Trophoblast cell (in vitro differentiated cells and primary cell): ENCODE measurements around the gene SRRM5.
A peak's percentile ranks its signal among the peaks of the same experiment; 100 is the strongest.

Source experiments
- DNase-seq, 2 donors: peaks; one replicate each; pipeline ENCODE4 v3.0.0-alpha.2; 2016
- H2AFZ ChIP-seq: 2 replicates; pipeline ENCODE4 v1.6.1; 2013; ENCODE audit warnings: low read length, moderate library complexity, mild to moderate bottlenecking; ENCODE audit not compliant: insufficient read depth, poor library complexity
- H2AK5ac ChIP-seq: 2 replicates; pipeline ENCODE4 v1.6.1; 2013; ENCODE audit warnings: mild to moderate bottlenecking, low read length
- H2BK120ac ChIP-seq: 2 replicates; pipeline ENCODE4 v1.6.1; 2013; ENCODE audit warnings: low read length, mild to moderate bottlenecking, moderate library complexity; ENCODE audit not compliant: insufficient read depth, poor library complexity
- H2BK12ac ChIP-seq: 2 replicates; pipeline ENCODE4 v1.6.1; 2013; ENCODE audit warnings: mild to moderate bottlenecking, low read length, moderate library complexity
- H2BK5ac ChIP-seq: 2 replicates; pipeline ENCODE4 v1.6.1; 2013; ENCODE audit warnings: low read length, low read depth, moderate library complexity, mild to moderate bottlenecking; ENCODE audit not compliant: poor library complexity
- H3K14ac ChIP-seq: 2 replicates; pipeline ENCODE4 v1.6.1; 2013; ENCODE audit warnings: mild to moderate bottlenecking, low read length
- H3K18ac ChIP-seq: 2 replicates; pipeline ENCODE4 v1.6.1; 2013; ENCODE audit warnings: mild to moderate bottlenecking, low read length
- H3K23ac ChIP-seq: 2 replicates; pipeline ENCODE4 v1.6.1; 2013; ENCODE audit warnings: low read length
- H3K27ac ChIP-seq: 2 replicates; pipeline ENCODE4 v1.5.1; 2013; ENCODE audit warnings: low read depth, mild to moderate bottlenecking, inconsistent platforms, low read length, moderate library complexity
- H3K27me3 ChIP-seq: 2 replicates; pipeline ENCODE4 v1.6.1; 2013; ENCODE audit warnings: inconsistent platforms, mild to moderate bottlenecking, low read length, moderate library complexity; ENCODE audit not compliant: insufficient read depth
- H3K36me3 ChIP-seq, 2 experiments: 1 replicate in 1 of 2; 2 replicates in 1 of 2; pipeline ENCODE4 v1.6.1; 2013; ENCODE audit warnings: low read length in 2 of 2, mild to moderate bottlenecking in 2 of 2, moderate library complexity in 1 of 2; ENCODE audit not compliant: insufficient read depth in 2 of 2, control insufficient read depth in 1 of 2
- H3K4ac ChIP-seq: 2 replicates; pipeline ENCODE4 v1.6.1; 2013; ENCODE audit warnings: low read depth, mild to moderate bottlenecking, low read length, moderate library complexity
- H3K4me1 ChIP-seq, 2 experiments: 1 replicate in 1 of 2; 2 replicates in 1 of 2; pipeline ENCODE4 v1.6.1; 2013; ENCODE audit warnings: low read length in 2 of 2, mild to moderate bottlenecking in 2 of 2, moderate library complexity in 1 of 2; ENCODE audit not compliant: insufficient read depth in 2 of 2, control insufficient read depth in 1 of 2
- H3K4me2 ChIP-seq: 2 replicates; pipeline ENCODE4 v1.6.1; 2013; ENCODE audit warnings: inconsistent platforms, mild to moderate bottlenecking, low read length, moderate library complexity
- H3K4me3 ChIP-seq: 2 replicates; pipeline ENCODE4 v1.5.1; 2013; ENCODE audit warnings: mild to moderate bottlenecking, low read depth, low read length, inconsistent platforms
- H3K79me1 ChIP-seq: one replicate; pipeline ENCODE4 v1.6.1; 2013; ENCODE audit warnings: low read length
- H3K79me2 ChIP-seq: 2 replicates; pipeline ENCODE4 v1.6.1; 2013; ENCODE audit warnings: low read length, mild to moderate bottlenecking; ENCODE audit not compliant: control insufficient read depth, insufficient read depth, poor library complexity
- H3K9ac ChIP-seq: 2 replicates; pipeline ENCODE4 v1.6.1; 2013; ENCODE audit warnings: mild to moderate bottlenecking, low read length
- H3K9me3 ChIP-seq: 2 replicates; pipeline ENCODE4 v1.6.1; 2013; ENCODE audit warnings: low read depth, mild to moderate bottlenecking, control low read depth, inconsistent platforms, low read length; ENCODE audit not compliant: insufficient read depth
- H4K12ac ChIP-seq: 2 replicates; pipeline ENCODE4 v1.6.1; 2013; ENCODE audit warnings: low read depth, mild to moderate bottlenecking, low read length, moderate library complexity
- H4K8ac ChIP-seq: 2 replicates; pipeline ENCODE4 v1.6.1; 2013; ENCODE audit warnings: low read depth, mild to moderate bottlenecking, low read length, moderate library complexity
- H4K91ac ChIP-seq: one replicate; pipeline ENCODE4 v1.6.1; 2013; ENCODE audit warnings: low read depth, mild to moderate bottlenecking, low read length, moderate library complexity
- WGBS: extraction: QIAGEN DNeasy Blood & Tissue Kit; methylation state at CpG from one replicate; pipeline ENCODE4 v1.1.7; 2013; ENCODE audit warnings: missing lambda C conversion rate; ENCODE audit not compliant: insufficient read length, insufficient coverage; ENCODE audit errors: extremely low coverage; 5-methylcytosine and 5-hydroxymethylcytosine counted together

The SRRM5 gene

GRCh38 chr19:43631491-43631890, 19.6 kb downstream of the SRRM5 start:
- Histone ChIP-seq H2BK12ac (no peak overlapping the region), H3K14ac (no peak overlapping the region), H3K79me2 (no peaks in the 10 kb centered on the region), H3K27ac (no peak overlapping the region), H3K36me3 (no peaks in the 10 kb centered on the region), H2BK5ac (no peak overlapping the region), H3K9ac (no peak overlapping the region), H3K27me3 (no peaks in the 10 kb centered on the region), H4K12ac (no peak overlapping the region), H3K23ac (no peak overlapping the region), H2BK120ac (no peak overlapping the region), H3K4ac (no peak overlapping the region), H3K9me3 (no peaks in the 10 kb centered on the region), H2AK5ac (no peak overlapping the region), H3K79me1 (peaks cover 6% of the 10 kb centered on the region), H3K4me3 (no peak overlapping the region), H2AFZ (no peak overlapping the region), H3K4me2 (no peak overlapping the region), H3K4me1 (peaks cover 13 to 15% of the 10 kb centered on the region in 2 experiments), H3K18ac (no peak overlapping the region), H4K91ac (no peak overlapping the region), H4K8ac (no peak overlapping the region)
- no CpG with 5 or more reads among the region's 5 CpGs for WGBS
- no peak for DNase-seq

- H2AFZ ChIP-seq = no peak overlapping the region
- H3K4me1 ChIP-seq = peaks cover 13 to 15% of the 10 kb centered on the region in 2 experiments
- no peak overlapping the region for H4K12ac ChIP-seq
- H2AK5ac ChIP-seq = no peak overlapping the region
- no peak overlapping the region for H3K27ac ChIP-seq
- no peak overlapping the region for H3K4ac ChIP-seq
- DNase-seq = no peak
- H2BK12ac ChIP-seq = no peak overlapping the region
- no peaks in the 10 kb centered on the region for H3K79me2 ChIP-seq
- no peak overlapping the region for H4K8ac ChIP-seq
- no peaks in the 10 kb centered on the region for H3K36me3 ChIP-seq
- no CpG with 5 or more reads among the region's 4 CpGs for WGBS
- no peak overlapping the region for H3K4me3 ChIP-seq
- no peak overlapping the region for H2BK5ac ChIP-seq
- no peak overlapping the region for H4K91ac ChIP-seq
- no peaks in the 10 kb centered on the region for H3K9me3 ChIP-seq
- H3K27me3 ChIP-seq = peaks cover 3% of the 10 kb centered on the region
- H3K9ac ChIP-seq = no peak overlapping the region
- no peak overlapping the region for H3K18ac ChIP-seq
- no peak overlapping the region for H3K14ac ChIP-seq
- no peak overlapping the region for H3K4me2 ChIP-seq
- H2BK120ac ChIP-seq = no peak overlapping the region
- H3K23ac ChIP-seq = no peak overlapping the region
- H3K79me1 ChIP-seq = peaks cover 6% of the 10 kb centered on the region
These were observed 21.6 kb downstream of the SRRM5 start for GRCh38 chr19:43633520-43633919.

GRCh38 chr19:43634068-43634467, 22.2 kb downstream of the SRRM5 start:
- WGBS = no CpG with 5 or more reads among the region's 5 CpGs
- Histone ChIP-seq H3K27ac (no peak overlapping the region), H4K12ac (no peak overlapping the region), H2AK5ac (no peak overlapping the region), H2AFZ (no peak overlapping the region), H3K9ac (peak overlapping the region; percentile 15), H2BK5ac (no peak overlapping the region), H3K79me1 (peaks cover 6% of the 10 kb centered on the region), H4K91ac (no peak overlapping the region), H3K36me3 (no peaks in the 10 kb centered on the region), H3K14ac (no peak overlapping the region), H3K4ac (no peak overlapping the region), H3K79me2 (no peaks in the 10 kb centered on the region), H3K4me2 (no peak overlapping the region), H3K18ac (no peak overlapping the region), H3K9me3 (no peaks in the 10 kb centered on the region), H3K4me1 (peaks cover 13 to 15% of the 10 kb centered on the region in 2 experiments), H4K8ac (no peak overlapping the region), H3K4me3 (no peak overlapping the region), H2BK120ac (no peak overlapping the region), H2BK12ac (no peak overlapping the region), H3K23ac (no peak overlapping the region), H3K27me3 (peaks cover 8% of the 10 kb centered on the region)
- no peak for DNase-seq

- Histone ChIP-seq H3K4ac (no peak overlapping the region), H4K8ac (peak overlapping the region; percentile 86), H3K79me2 (no peaks in the 10 kb centered on the region), H3K4me2 (peak overlapping the region; percentile 55), H2AK5ac (no peak overlapping the region), H4K12ac (no peak overlapping the region), H3K4me3 (no peak overlapping the region), H2BK5ac (no peak overlapping the region), H3K4me1 (peaks cover 13 to 15% of the 10 kb centered on the region in 2 experiments), H3K23ac (no peak overlapping the region), H3K27me3 (peaks cover 13% of the 10 kb centered on the region), H3K18ac (no peak overlapping the region), H4K91ac (no peak overlapping the region), H3K14ac (no peak overlapping the region), H2AFZ (peak overlapping the region; percentile 5), H3K9ac (no peak overlapping the region), H3K27ac (no peak overlapping the region), H2BK120ac (no peak overlapping the region), H3K79me1 (peaks cover 6% of the 10 kb centered on the region), H3K9me3 (no peaks in the 10 kb centered on the region), H3K36me3 (no peaks in the 10 kb centered on the region), H2BK12ac (no peak overlapping the region)
- WGBS = no CpG with 5 or more reads among the region's 5 CpGs
- no peak for DNase-seq
These were observed 22.6 kb downstream of the SRRM5 start for GRCh38 chr19:43634506-43634871.
